GM19238 (cell line): ENCODE measurements around the gene PSTPIP2.
A peak's percentile ranks its signal among the peaks of the same experiment; 100 is the strongest.
"Not testable (repeated sequence)": the region's sequence is repeated elsewhere in the genome, so short reads cannot be mapped to it uniquely, and the experiment has no call there.

Experiments used
- DNase-seq: peaks from one replicate; pipeline ENCODE4 v3.0.0; 2011; ENCODE audit warnings: low spot score; ENCODE audit not compliant: insufficient read length

Gene PSTPIP2, protein sequence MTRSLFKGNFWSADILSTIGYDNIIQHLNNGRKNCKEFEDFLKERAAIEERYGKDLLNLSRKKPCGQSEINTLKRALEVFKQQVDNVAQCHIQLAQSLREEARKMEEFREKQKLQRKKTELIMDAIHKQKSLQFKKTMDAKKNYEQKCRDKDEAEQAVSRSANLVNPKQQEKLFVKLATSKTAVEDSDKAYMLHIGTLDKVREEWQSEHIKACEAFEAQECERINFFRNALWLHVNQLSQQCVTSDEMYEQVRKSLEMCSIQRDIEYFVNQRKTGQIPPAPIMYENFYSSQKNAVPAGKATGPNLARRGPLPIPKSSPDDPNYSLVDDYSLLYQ

DNA sequence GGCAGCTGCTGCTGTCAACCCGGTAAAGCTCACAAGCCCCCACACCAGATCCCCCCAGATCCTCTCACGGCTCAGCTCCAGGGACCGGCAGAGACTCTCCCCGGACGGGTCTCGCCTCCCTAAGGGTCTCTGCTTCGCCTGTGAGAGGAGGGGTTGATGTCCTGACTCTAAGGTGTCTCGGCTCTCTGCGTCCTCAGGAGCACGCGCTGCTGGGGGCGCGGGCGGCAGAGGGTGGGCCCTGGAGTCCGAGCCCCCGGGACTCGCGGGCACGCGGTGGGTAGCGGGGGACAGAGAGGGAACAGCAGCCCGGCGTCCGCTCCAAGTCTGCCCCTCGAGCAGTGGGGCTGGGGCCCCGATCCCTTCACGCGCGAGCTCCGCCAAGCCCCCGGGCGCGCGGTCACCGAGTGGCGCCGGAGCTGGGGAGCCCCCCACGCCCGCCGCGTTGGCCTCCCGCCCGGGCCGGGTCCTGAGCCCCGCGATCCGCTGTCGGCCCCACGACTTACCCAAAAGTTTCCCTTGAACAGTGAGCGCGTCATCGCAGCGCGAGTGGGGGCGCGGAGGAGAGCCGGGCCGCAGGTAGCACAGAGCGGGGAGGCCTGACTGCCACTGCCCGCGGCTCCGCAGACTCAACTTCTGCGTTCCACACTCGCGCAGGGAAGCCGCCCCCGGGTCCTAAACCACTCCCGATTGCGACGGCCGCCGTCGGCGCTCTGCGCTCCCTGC lies at the start of gene PSTPIP2:
Gene PSTPIP2 (minus strand): TSS at position 608 of the 723 bp plus-strand sequence. CDS start 72 bp downstream, at position 536.
- peak; percentile 32 for DNase-seq

DNA sequence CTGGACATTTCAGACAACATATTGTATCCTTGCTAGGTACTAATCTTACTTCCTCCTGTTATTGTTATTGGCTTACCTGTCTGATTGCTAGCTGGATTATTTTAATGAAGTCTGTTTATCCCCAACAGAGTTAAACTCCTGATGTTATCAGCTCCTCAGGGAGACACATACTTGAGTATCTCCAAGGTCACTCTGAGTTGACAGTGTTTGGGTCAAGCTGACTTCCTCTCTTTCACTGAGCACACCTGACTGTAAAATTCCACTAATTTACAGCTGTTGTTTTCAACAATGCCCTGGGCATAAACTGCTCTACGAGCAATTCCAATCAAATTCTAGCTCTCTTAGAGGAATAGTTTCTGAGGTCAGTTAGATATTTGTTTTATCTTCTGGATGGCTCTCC lies 41.7 kb upstream of the PSTPIP2 start:
- DNase-seq = no peak

- DNase-seq = no peak
Observed at GRCh38 chr18:46110406-46110805, 38.3 kb upstream of the PSTPIP2 start.

- DNase-seq = no peak
Observed at GRCh38 chr18:46109386-46109785, 37.3 kb upstream of the PSTPIP2 start.

DNA sequence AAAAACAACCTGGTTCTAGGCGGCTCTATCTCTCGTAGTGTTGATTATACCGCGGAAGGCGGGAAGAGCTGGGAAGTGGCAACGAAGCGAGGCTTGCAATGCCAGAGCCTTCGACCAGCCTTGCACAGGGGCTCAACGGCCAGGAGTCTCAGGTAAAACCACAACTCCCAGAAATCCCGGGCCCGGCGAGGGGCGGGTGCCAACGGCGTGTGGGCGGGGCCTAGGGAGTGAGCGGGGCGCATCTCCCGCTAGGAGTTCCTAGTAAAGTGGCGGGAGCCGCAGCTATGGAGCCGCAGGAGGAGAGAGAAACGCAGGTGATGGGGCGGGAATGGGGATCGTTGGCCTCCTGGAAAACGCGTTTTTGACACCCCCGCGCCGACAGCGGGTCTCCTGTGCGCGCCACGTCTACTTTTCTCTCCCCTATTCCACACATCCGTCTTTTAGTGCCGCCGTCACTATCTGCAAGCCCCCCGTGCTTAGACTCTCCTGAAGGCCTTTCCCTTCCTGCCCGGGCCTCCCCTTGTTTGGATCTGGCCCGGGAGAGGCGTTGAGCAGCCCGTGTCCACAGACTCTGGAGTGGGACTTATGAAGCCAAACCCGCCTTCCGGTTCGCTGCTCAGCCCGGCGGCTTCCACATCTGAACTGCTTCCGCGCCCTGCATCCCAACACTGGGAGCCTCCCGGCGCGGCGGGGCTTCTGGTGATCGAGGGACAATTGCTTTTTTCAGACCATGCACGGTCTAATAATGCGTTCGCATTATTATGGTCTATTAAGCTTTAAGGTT lies 32.3 kb upstream of the PSTPIP2 start, which contains the start of gene HAUS1:
Gene HAUS1 (plus strand): TSS at position 258 of the 784 bp plus-strand sequence. CDS start 27 bp downstream, at position 285.
- peak; percentile 72 for DNase-seq

- DNase-seq = no peak
Observed at GRCh38 chr18:46099463-46099862, 27.4 kb upstream of the PSTPIP2 start.

DNA sequence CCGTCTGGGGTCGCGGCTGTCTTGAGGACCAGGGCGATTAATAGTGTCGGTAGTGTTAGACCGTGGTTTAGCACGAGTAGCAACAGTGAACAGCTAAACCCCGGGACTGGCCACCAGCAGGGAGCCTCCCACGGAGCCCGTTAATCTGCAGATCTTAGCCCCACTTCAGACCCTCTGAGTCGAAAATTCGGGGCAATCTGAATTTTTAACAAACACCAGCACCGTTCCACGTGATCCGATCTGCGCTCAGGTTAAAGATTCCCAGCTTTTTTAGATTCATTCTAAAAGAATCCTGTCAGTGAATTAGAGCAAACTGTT lies 26.5 kb upstream of the PSTPIP2 start:
- no peak for DNase-seq

- peak; percentile 74 for DNase-seq
Observed at GRCh38 chr18:46097801-46098615, 25.9 kb upstream of the PSTPIP2 start, which contains the start of gene ATP5F1A. TSS of gene ATP5F1A (minus strand) at chr18:46098296. CDS start at chr18:46098231, 65 bp downstream.

DNA sequence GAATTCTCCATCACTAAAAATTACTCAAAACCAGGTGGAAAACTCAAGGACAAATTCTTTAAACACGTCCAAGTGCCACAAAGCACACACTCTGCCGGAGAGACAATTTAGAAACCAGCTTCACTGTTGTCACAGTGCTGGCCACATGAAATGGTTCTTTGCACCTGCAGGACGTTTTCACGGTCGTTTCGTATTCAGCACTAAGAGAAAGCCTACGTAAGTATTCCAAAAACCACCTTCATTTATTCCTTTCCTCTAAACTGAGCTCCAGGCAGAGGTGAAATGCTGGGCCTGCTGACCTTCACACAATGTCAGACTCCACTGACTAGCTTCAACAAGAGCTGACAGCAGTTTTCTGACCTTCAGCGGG lies 25.4 kb upstream of the PSTPIP2 start:
- DNase-seq = no peak

GRCh38 chr18:46096651-46097300 lies 24.7 kb upstream of the PSTPIP2 start:
- DNase-seq = no peak

- DNase-seq = no peak
Observed at GRCh38 chr18:46095532-46095931, 23.5 kb upstream of the PSTPIP2 start.

DNA sequence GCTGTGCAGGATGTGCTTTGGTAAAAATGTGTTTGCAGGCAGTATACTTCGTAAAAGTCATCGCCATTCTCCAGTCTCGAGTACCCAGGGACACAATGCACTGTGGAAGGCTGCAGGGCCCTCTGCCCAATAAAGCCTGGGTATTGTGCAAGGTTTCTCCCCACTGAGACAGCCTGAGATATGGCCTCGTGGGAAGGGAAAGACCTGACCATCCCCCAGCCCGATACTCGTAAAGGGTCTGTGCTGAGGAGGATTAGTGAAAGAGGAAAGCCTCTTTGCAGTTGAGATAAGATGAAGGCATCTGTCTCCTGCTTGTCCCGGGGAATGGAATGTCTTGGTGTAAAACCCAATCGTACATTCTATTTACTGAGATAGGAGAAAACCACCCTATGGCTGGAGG lies 16.4 kb upstream of the PSTPIP2 start:
- not testable (repeated sequence) for DNase-seq

DNA sequence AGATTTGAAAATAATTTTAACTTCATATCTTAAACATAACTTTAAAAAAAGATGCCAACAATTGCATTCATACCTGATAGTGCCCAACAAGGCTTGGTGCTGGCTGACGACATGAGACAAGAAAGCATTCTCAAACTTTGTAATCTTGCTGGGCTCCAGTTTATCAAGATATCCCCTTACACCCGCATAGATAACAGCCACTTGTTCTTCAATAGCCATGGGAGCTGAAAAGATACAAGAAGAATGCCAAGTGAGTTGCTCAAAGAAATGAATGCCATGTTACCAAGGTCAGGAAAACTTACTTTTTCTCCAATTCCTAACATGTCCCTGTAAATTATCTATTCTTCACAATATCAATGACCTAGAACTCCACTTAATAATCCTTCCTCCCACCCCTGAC lies 12.4 kb upstream of the PSTPIP2 start:
- DNase-seq = no peak

DNA sequence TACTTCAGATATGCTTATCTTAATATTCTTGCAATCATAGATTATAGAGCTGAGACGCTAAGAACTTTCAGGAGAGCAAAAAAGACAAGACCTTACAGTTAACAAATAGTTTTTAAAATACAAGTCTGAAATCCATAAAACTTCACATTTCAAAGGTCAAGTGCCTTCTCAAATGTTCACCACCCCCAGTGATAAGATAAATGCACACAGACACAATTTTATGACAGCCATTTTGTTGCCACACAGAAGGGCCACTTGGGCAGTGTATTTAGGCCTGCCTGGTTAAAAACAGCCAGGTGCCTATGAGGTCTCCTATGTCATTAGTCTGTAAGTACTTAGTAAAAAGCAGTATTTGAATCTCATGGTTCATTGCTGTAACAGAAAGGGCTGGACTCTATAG lies 8.1 kb upstream of the PSTPIP2 start:
- no peak for DNase-seq

DNA sequence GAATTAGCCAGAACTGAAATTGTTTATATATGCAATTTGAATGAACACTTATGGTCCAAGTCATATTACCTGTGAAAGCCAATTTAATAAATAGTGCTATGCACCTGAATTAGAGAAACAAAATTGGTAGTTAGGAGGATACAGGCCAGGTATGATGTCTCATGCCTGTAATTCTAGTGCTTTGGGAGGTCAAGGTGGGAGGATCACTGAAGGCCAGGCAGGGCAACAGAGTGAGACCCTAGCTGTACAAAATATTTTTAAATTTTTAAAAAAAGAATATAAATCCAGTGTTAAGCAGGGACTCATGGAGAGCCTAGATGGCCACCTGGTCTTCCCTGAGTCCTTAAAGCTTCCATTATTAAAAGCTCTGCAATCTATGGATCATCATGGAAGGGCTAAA lies 7.3 kb upstream of the PSTPIP2 start:
- DNase-seq = no peak

DNA sequence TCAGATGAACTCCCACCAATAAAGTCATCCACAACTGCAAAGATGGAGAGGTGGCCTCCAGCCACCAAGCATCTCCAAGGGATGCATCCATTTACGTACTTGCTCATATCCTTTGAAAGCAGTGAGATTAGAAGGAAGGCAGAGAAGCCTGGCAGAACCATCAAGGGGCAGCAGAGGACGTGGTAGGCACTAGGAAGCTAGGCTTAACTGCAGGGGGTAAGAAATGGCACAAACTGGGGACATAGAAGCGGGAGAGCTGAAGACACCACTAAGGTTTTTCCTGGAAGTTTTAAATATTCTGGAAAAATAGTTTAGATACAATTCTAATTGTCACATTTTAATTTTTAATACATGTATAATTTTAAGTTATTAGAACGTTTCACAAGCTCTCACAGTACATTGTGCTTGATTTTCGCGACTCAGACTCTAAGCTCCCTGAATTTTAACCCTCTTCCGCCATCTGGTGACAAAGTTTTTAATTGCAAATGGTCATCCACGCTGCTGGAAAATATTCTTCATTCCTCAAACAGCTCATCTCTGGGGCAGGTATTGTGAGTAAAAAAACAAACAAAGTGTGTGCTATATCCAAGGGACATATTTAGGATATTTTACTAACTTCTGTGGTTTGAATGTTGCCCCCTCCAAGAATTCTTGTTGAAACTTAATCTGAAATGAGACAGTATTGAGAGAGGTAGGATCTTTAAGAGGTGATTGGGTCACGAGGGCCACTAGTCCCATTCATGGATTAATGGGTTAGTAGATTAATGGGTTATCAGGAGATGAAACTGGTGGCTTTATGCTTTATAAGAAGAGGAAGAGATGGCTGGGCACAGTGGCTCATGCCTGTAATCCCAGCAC lies 1.6 kb upstream of the PSTPIP2 start:
- no peak for DNase-seq

- no peak for DNase-seq
Observed at GRCh38 chr18:46072959-46073358, 899 bp upstream of the PSTPIP2 start.

- DNase-seq = no peak
Observed at GRCh38 chr18:46072376-46072867, 362 bp upstream of the PSTPIP2 start.

- DNase-seq = no peak
Observed at GRCh38 chr18:46070815-46071652, 1.0 kb downstream of the PSTPIP2 start.
